ENCODE measurements around the gene TEX44.
A peak's percentile ranks its signal among the peaks of the same experiment; 100 is the strongest.
"Not testable (repeated sequence)": the region's sequence is repeated elsewhere in the genome, so short reads cannot be mapped to it uniquely, and the experiment has no call there.

TEX44 gene

GRCh38 chr2:231592636-231593145 is at the start of gene TEX44:
Gene TEX44 (plus strand): TSS chr2:231592864. CDS start chr2:231592952, 88 bp downstream.
- no peak for DNase-seq (ENCODE audit: low spot score)

GRCh38 chr2:231545105-231545902 is 47.4 kb upstream of the TEX44 start:
- DNase-seq (ENCODE audit: low spot score) = no peak

- no peak for DNase-seq (ENCODE audit: low spot score)
These were observed 46.5 kb upstream of the TEX44 start for GRCh38 chr2:231546014-231546715.

DNA sequence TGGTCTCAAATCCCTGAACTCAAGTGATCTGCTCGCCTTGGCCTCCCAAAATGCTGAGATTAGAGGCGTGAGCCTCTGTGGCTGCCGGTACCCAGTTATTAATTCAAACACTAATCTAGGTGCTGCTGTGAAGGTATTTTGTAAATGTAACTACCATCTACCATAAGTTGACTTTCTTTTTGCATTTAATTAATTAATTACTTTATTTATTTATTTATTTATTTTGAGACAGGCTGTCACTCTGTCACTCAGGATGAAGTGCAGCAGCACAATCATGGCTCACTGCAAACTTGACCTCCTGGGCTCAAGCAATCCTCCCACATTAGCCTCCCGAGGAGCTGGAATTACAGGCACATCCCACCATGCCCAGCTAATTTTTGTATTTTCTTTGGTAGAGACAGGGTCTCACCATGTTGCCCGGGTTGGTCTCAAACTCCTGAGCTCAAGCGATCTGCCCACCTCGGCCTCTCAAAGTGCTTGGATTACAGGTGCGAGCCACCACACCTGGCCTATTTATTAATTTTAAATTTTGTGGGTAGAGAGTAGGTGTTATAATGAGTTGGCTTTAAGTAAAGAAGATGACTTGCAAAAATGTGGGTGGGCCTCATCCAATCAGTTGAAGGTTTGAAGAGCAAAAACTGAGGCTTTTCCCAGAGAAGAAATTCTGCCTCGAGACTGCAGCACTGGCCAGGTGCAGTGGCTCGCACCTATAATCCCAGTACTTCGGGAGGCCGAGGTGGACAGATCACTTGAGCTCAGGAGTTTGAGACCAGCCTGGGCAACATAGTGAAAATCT is 45.2 kb upstream of the TEX44 start:
- DNase-seq (ENCODE audit: low spot score) = no peak

GRCh38 chr2:231548752-231549151 is 43.9 kb upstream of the TEX44 start:
- DNase-seq (ENCODE audit: low spot score) = no peak

- no peak for DNase-seq (ENCODE audit: low spot score)
These were observed 43.0 kb upstream of the TEX44 start for GRCh38 chr2:231549446-231550239.

GRCh38 chr2:231552752-231553151 is 39.9 kb upstream of the TEX44 start:
- DNase-seq (ENCODE audit: low spot score) = no peak

DNA sequence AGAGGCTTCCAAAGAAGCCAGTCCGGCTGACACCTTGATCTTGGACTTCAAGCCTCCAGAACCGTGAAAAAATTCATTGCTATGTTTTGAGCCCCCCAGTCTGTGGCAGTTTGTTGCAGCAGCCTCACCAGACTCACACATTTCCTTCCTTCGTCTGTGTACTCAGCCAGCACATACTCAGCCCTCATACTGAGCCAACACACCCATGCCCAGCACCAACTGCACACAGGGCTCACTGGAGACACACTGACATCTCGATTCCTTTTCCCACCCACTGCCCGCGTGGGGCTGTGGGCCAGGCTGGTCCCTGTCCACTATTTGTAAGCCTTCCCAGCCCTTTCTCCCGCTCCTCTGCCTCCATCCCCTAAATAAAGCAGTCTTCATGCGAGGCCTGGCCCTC is 38.3 kb upstream of the TEX44 start:
- no peak for DNase-seq (ENCODE audit: low spot score)

DNA sequence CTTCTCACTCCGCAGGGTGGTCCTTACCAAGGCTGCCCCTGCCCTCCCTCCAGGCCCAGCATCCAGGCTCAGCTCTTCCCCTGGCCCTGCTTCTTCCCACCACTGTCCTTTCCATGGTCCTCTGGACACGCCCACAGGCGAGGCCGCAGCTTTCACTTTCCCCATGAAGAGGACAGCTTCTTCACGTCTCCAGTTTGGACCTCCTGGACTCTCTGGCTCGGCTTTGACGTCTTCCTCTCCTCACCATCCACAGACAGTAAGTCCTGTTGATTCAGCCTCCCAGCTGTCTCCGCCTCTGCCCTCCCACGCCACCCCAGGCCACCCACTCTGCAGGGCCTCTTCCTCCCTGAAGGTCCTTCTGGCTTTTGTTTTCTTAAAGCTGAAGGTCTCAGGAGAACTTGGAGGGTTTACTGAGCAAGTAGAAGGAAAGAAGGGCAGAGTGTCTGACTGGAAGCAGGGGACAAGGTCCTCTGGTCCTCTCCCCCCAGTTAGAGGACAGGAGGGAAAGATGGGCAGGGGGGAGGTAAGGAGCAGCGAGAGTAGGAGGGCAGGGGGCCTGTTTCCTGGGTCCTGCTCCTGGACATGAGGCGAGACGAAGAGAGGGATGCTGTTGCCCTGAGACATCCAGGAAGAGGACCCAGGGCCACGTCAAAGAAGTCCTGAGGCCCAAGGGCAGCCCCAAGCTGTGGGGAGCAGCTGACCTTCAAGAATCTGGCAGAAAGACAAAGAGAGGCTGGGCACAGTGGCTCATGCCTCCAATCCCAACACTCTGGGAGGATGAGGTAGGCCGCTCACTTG is 37.7 kb upstream of the TEX44 start:
- DNase-seq (ENCODE audit: low spot score) = no peak

DNA sequence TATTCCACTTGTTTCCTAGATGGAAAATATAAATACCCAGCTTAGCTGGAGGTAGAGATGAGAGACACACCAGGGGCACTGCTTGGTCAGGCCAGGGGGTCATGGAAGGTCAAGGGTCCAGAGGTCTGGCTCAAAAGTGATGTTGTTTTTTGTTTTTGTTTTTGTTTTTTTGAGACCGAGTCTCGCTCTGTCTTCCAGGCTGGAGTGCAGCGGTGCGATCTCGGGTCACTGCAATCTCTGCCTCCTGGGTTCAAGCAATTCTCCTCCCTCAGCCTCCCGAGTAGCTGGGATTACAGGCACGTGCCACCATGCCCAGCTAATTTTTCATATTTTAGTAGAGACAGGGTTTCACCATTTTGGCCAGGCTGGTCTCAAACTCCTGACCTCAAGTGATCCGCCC is 36.2 kb upstream of the TEX44 start:
- DNase-seq (ENCODE audit: low spot score) = not testable (repeated sequence)

DNA sequence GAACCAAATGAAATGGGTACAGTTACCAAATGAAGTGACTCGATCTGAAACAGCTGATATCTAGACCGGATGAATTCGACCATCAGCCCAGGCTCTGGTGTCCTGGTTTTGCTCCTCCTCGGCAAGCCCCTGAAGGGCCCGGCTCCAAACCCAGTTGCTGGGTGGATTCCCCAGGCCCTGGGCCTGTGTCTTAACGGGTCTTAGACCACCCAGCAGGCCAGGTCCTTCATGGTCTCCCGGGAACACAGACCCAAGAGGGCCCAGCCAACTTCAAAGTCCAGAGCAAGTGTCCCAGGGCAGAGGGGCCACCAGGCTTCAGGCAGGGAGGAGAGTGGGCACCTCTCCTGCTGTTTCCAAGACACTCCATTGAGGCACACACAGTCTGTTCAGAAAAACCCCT is 35.7 kb upstream of the TEX44 start:
- no peak for DNase-seq (ENCODE audit: low spot score)

DNA sequence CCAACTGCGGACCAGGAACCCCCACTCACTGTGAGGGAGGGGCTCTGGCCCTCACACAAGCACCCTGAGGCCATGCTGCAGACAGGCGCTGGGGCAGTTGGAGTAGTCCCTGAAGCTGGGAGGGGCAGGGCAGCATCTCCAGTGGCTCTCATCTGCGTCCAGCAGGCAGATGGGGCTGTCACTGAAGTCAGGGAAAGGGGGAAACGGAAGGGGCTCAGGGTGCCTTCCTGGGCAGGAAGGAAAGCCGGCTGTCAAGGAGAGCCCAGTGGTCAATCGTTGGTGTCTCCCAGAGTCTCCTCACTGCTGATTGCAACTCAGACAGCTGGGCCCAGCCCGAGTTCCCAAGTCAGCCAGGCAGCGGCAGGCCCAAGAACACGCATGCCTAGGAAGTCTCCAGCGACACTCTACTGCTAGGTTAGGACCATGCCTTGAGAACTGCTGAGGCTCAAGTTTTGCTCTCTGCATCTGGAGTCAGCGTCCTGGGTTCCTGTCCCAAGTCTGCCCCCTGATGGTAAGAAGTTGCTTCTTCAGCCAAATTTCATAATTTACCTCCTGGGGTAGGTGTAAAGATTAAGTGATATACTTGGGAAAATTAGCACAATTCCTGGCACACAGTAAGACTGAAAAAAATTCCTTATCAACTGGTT is 35.0 kb upstream of the TEX44 start:
- DNase-seq (ENCODE audit: low spot score) = peak; percentile 65

DNA sequence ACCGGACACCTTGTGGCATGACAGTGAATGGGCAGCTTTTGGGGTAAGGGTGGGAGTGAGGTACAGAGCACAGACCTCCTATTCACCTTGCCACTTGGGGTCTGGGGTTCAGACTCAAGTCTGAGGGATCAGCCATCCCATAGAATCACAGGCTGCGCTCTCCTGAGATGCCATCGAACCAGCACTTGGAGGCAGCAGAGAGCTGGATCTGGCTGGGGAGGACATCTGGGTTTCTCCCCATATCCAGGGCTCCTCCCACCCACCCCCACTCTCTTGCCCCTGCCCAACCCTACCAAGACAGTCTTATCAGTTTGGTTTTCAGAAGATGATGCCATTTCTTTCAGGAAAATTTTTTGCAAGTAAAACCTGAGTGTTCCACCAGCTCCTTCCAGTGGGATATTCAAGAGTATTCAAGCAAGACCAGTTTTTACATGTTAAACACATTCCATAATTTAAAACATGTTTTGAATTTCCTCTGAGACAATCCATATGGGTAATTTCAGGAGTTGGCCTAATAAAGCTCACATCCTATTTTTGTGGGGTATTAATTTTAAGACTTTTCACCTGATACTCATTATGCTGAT is 29.2 kb upstream of the TEX44 start:
- peak; percentile 36 for DNase-seq (ENCODE audit: low spot score)

DNA sequence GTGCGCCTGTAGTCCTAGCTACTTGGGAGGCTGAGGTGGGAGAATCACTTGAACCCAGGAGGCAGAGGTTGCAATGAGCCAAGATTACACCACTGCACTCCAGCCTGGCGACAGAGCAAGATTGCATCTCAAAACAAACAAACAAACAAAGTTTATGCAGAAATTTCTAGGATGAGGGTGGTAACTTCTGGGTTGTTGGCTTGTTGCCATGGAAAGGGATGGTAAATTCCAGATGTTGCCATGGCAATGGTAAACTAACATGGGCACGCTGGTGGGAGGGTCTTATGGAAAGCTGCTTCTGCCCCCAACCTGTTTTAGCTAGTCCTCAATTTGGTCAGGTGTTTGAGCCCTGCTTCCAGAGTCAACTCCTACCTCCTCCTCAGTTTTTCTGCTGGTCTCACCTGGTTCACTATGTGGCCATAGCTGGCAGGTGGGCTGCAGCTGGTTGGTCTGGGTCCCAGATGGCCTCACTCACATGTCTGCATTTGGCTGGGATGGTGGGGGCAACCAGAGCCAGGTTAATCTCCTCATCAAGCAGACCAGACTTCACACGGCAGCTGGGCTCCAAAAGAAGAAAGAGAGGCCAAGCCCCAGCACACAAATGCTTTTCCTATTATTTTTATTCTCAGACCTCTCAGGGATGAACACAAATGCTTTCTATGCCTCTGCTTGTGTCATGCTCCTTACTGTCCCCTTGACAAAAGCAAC is 26.6 kb upstream of the TEX44 start:
- DNase-seq (ENCODE audit: low spot score) = no peak

- no peak for DNase-seq (ENCODE audit: low spot score)
These were observed 25.5 kb upstream of the TEX44 start for GRCh38 chr2:231567159-231567558.

DNA sequence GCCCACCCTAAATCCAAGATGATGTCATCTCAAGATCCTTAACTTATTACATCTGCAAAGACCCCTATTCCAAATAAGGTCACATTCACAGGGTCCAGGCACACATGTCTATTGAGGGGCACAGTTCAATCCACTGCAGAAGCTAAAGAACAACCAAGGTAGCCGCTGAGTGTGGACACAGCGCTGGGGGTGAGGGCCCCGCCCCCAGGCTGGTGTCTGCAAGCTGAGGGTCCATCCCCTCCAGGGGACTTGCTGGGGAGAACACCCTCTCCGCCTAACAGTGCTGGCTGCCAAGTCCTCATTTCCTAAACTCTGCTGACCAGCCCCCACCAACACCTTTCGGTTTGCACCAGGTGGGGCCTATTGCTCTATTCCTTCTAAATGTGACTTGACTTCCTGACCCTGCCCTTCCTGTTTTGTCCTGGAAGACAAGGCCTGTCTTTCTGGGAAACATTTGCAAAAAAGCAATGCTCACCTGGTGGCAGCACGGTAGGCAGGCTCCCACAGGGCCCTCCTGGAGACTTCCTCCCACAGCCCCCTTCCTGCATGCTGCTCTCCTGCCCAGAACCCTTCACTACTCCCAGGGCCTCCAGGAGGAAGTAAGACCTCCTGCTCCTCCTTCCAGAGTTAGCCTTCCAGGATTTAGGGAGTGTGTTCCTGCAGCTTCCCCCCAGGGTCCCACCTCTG is 24.4 kb upstream of the TEX44 start:
- no peak for DNase-seq (ENCODE audit: low spot score)

DNA sequence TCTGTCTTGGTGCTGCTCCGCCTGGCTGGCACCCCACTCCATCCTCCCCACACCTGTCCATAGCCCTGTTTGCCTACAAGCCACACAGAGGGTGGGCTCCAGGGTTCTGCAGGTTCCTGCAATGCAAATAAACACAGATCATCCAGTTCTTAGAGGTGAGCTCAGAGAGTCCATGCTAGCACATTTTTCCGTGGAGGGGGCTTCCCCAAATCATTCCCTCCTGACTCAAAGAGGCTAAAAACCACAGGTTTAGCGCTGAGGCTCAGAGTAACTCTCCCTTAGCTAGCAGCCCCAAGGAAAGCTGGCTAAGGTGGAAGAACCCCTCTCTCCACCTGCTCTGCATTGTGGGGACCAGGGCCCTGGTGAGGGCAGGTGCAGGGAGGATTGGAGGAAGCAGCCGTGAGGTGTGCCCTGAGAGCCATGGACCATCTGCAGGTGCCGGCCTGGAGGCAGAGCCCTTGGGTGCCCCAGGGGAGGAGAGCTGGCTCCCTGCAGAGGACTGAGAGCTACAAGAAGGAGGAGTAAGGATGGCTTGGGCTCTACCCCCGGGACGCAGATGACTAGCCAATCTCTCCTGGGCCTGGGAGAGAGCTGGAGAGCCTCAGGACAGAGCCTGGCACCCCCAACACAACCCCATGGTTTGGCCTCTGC is 23.8 kb upstream of the TEX44 start:
- no peak for DNase-seq (ENCODE audit: low spot score)

DNA sequence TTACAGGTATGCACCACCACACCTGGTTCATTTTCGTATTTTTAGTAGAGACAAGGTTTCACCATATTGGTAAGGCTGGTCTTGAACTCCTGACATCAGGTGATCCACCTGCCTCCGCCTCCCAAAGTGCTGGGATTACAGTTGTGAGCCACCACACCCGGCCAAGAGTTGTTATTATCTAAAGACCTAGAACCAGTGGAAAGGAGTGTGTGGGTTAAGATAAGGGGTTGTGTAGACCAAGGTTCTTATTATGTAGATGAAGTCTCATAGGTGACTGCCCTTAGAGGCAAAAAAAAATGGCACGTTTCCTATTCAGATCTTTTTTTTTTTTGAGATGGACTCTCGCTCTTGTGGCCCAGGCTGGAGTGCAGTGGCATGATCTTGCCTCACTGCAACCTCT is 21.7 kb upstream of the TEX44 start:
- DNase-seq (ENCODE audit: low spot score) = not testable (repeated sequence)
